HL-60 (cell line): ENCODE data around the gene COLEC12.

Experiments used
- DNase-seq, 2 experiments: peaks; one replicate each; pipeline ENCODE4 v3.0.0-alpha.2; 2010 to 2020; ENCODE audit warnings: low read depth in 1 of 2, low spot score in 1 of 2
- H3K27ac ChIP-seq: fragments of 250-450 bp; sonication (Bioruptor Pico); replicated peaks from 2 replicates; pipeline ENCODE4 v1.5.1; 2020; ENCODE audit warnings: mild to moderate bottlenecking, moderate library complexity
- H3K27me3 ChIP-seq: fragments of 250-450 bp; sonication (Bioruptor Pico); 2 replicates; pipeline ENCODE4 v1.5.1; 2021; ENCODE audit warnings: mild to moderate bottlenecking, moderate library complexity; ENCODE audit not compliant: insufficient read depth, poor library complexity, severe bottlenecking
- H3K4me3 ChIP-seq: replicated peaks from 2 replicates; pipeline ENCODE4 v1.5.1; 2011; ENCODE audit warnings: mild to moderate bottlenecking, control low read depth, low read length; ENCODE audit not compliant: insufficient read depth
- CTCF ChIP-seq: IDR thresholded peaks from one replicate; pipeline ENCODE4 v1.5.1; 2011; ENCODE audit warnings: low read length, control low read depth, inconsistent platforms; ENCODE audit not compliant: insufficient read depth
- GABPA ChIP-seq: IDR thresholded peaks from 2 replicates; pipeline ENCODE4 v1.6.1; 2012; ENCODE audit warnings: low read depth
- POLR2AphosphoS5 ChIP-seq: IDR thresholded peaks from 2 replicates; pipeline ENCODE4 v1.6.1; 2012; ENCODE audit warnings: low read depth
- REST ChIP-seq: IDR thresholded peaks from 2 replicates; pipeline ENCODE4 v1.6.1; 2012; ENCODE audit warnings: low read depth; ENCODE audit not compliant: insufficient replicate concordance
- SPI1 ChIP-seq: IDR thresholded peaks from 2 replicates; pipeline ENCODE4 v1.6.1; 2012; ENCODE audit warnings: low read depth, mild to moderate bottlenecking, borderline replicate concordance

The COLEC12 gene

GRCh38 chr18:303011-303410 is 197.5 kb downstream of the COLEC12 start:
- no peak overlapping the region for H3K27ac ChIP-seq
- H3K4me3 ChIP-seq = no peak overlapping the region
- DNase-seq = no peak
- H3K27me3 ChIP-seq = no peaks in the 10 kb centered on the region
- TF ChIP-seq GABPA = no peak
- no peak for TF ChIP-seq CTCF
- no peak for TF ChIP-seq REST
- no peak for TF ChIP-seq SPI1
- no peak for TF ChIP-seq POLR2AphosphoS5

GRCh38 chr18:302097-302496 is 198.4 kb downstream of the COLEC12 start:
- TF ChIP-seq CTCF = no peak
- no peak for TF ChIP-seq POLR2AphosphoS5

GRCh38 chr18:297936-298335 is 202.6 kb downstream of the COLEC12 start:
- H3K4me3 ChIP-seq = no peak overlapping the region
- no peak overlapping the region for H3K27ac ChIP-seq
- TF ChIP-seq REST (no peak), POLR2AphosphoS5 (no peak), GABPA (no peak), SPI1 (no peak)
- DNase-seq = no peak
- H3K27me3 ChIP-seq = no peaks in the 10 kb centered on the region

More at GRCh38 chr18:302097-302496, 198.4 kb downstream of the COLEC12 start:
- H3K27me3 ChIP-seq = no peaks in the 10 kb centered on the region
- H3K4me3 ChIP-seq = no peak overlapping the region
- no peak overlapping the region for H3K27ac ChIP-seq
- DNase-seq = no peak

- no peak for DNase-seq
- no peak for TF ChIP-seq POLR2AphosphoS5
- TF ChIP-seq GABPA = no peak
- no peak for TF ChIP-seq REST
- no peak for TF ChIP-seq CTCF
- TF ChIP-seq SPI1 = no peak
- no peak overlapping the region for H3K27ac ChIP-seq
- H3K27me3 ChIP-seq = no peaks in the 10 kb centered on the region
- H3K4me3 ChIP-seq = no peak overlapping the region
Measured at GRCh38 chr18:295756-296490, 204.6 kb downstream of the COLEC12 start.
